IMR-90 (cell line): ENCODE data around the gene TNFRSF1B.

ENCODE experiments used
- BHLHE40 ChIP-seq: fragments of 150-350 bp; IDR thresholded peaks from 2 replicates; pipeline ENCODE4 v1.6.1; 2016; ENCODE audit warnings: mild to moderate bottlenecking, low read depth, low read length
- CEBPB ChIP-seq: IDR thresholded peaks from 2 replicates; pipeline ENCODE4 v1.6.1; 2012; ENCODE audit warnings: low read depth, low read length, improper control_type of control experiment
- CHD1 ChIP-seq: IDR thresholded peaks from 2 replicates; pipeline ENCODE4 v1.6.1; 2012; ENCODE audit warnings: low read depth, low read length, improper control_type of control experiment
- ELK1 ChIP-seq: fragments of 150-350 bp; IDR thresholded peaks from 2 replicates; pipeline ENCODE4 v1.6.1; 2016; ENCODE audit warnings: low read depth, mild to moderate bottlenecking, low read length, moderate library complexity, borderline replicate concordance
- MAFK ChIP-seq: IDR thresholded peaks from 2 replicates; pipeline ENCODE4 v1.6.1; 2012; ENCODE audit warnings: low read depth, low read length, improper control_type of control experiment
- MAZ ChIP-seq: IDR thresholded peaks from 2 replicates; pipeline ENCODE4 v1.6.1; 2012; ENCODE audit warnings: low read depth, mild to moderate bottlenecking, low read length, improper control_type of control experiment, moderate library complexity, borderline replicate concordance
- MXI1 ChIP-seq: IDR thresholded peaks from 2 replicates; pipeline ENCODE4 v1.6.1; 2012; ENCODE audit warnings: low read depth, mild to moderate bottlenecking, low read length, moderate library complexity, borderline replicate concordance
- POLR2A ChIP-seq: IDR thresholded peaks from 2 replicates; pipeline ENCODE4 v1.6.1; 2012; ENCODE audit warnings: mild to moderate bottlenecking, low read depth, low read length
- RAD21 ChIP-seq: IDR thresholded peaks from 2 replicates; pipeline ENCODE4 v1.6.1; 2012; ENCODE audit warnings: low read length, improper control_type of control experiment
- RCOR1 ChIP-seq: IDR thresholded peaks from 2 replicates; pipeline ENCODE4 v1.6.1; 2012; ENCODE audit warnings: mild to moderate bottlenecking, low read length, improper control_type of control experiment; ENCODE audit not compliant: insufficient replicate concordance
- RFX5 ChIP-seq: IDR thresholded peaks from 2 replicates; pipeline ENCODE4 v1.8.0; 2012; ENCODE audit warnings: low read depth, mild to moderate bottlenecking, low read length, moderate library complexity
- SMC3 ChIP-seq: fragments of 150-350 bp; IDR thresholded peaks from 2 replicates; pipeline ENCODE4 v1.6.1; 2016; ENCODE audit warnings: low read depth, mild to moderate bottlenecking, antibody characterized with exemption, low read length, moderate library complexity
- TF ChIP-seq, protein P1 (sequence below): conservative IDR thresholded peaks from 2 replicates; pipeline ENCODE4 v1.5.1; 2012; ENCODE audit warnings: mild to moderate bottlenecking, low read depth, low read length, improper control_type of control experiment
- TF ChIP-seq, protein P2 (sequence below): fragments of 150-350 bp; IDR thresholded peaks from 2 replicates; pipeline ENCODE4 v1.6.1; 2017; ENCODE audit warnings: mild to moderate bottlenecking, antibody characterized with exemption, low read length, low read depth

- TF ChIP-seq, protein P1, sequence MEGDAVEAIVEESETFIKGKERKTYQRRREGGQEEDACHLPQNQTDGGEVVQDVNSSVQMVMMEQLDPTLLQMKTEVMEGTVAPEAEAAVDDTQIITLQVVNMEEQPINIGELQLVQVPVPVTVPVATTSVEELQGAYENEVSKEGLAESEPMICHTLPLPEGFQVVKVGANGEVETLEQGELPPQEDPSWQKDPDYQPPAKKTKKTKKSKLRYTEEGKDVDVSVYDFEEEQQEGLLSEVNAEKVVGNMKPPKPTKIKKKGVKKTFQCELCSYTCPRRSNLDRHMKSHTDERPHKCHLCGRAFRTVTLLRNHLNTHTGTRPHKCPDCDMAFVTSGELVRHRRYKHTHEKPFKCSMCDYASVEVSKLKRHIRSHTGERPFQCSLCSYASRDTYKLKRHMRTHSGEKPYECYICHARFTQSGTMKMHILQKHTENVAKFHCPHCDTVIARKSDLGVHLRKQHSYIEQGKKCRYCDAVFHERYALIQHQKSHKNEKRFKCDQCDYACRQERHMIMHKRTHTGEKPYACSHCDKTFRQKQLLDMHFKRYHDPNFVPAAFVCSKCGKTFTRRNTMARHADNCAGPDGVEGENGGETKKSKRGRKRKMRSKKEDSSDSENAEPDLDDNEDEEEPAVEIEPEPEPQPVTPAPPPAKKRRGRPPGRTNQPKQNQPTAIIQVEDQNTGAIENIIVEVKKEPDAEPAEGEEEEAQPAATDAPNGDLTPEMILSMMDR = no peak
- TF ChIP-seq SMC3 (no peak), POLR2A (no peak), CHD1 (no peak), RAD21 (no peak), ELK1 (no peak), MAFK (no peak), RFX5 (no peak), BHLHE40 (no peak), RCOR1 (no peak), MXI1 (no peak), CEBPB (no peak), MAZ (no peak)
- TF ChIP-seq, protein P2, sequence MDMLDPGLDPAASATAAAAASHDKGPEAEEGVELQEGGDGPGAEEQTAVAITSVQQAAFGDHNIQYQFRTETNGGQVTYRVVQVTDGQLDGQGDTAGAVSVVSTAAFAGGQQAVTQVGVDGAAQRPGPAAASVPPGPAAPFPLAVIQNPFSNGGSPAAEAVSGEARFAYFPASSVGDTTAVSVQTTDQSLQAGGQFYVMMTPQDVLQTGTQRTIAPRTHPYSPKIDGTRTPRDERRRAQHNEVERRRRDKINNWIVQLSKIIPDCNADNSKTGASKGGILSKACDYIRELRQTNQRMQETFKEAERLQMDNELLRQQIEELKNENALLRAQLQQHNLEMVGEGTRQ = no peak
These were observed 22.6 kb upstream of the TNFRSF1B start for GRCh38 chr1:12144236-12144635.
